Activated CD4-positive, alpha-beta T cell treated with anti-CD3 and anti-CD28 coated beads, Interleukin-2, amount 50 U/mL, for 1 hour (primary cell): ENCODE measurements around the gene ZC3H7A.
"Not testable (repeated sequence)": the region's sequence is repeated elsewhere in the genome, so short reads cannot be mapped to it uniquely, and the experiment has no call there.

Experiments
- DNase-seq: peaks from one replicate; pipeline ENCODE4 v3.0.0-alpha.2; 2020

The ZC3H7A gene

GRCh38 chr16:11799509-11800381 lies 2.7 kb upstream of the ZC3H7A start:
- DNase-seq, result peak; percentile 29

GRCh38 chr16:11799017-11799381 lies 1.9 kb upstream of the ZC3H7A start:
- no peak for DNase-seq

- no peak for DNase-seq
These were observed 870 bp upstream of the ZC3H7A start for GRCh38 chr16:11797957-11798299.

- peak; percentile 22 for DNase-seq
These were observed 562 bp downstream of the ZC3H7A start for GRCh38 chr16:11796227-11797165.

DNA sequence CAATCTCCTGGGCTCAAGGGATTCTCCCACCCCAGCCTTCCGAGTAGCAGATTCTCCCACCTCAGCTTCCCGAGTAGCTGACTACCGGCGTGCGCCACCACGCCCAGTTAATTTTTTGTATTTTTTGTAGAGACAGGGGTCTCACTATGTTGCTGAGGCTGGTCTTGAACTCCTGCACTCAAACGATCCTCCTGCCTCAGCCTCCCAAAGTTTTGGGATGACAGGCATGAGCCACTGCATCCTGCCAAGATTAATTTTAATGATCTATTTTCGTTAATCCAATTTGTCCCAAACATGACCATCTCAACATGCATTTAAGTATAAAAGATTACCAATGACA lies 1.2 kb downstream of the ZC3H7A start:
- no peak for DNase-seq

- DNase-seq, result no peak
These were observed 1.8 kb downstream of the ZC3H7A start for GRCh38 chr16:11794996-11795886.

- DNase-seq, result no peak
These were observed 2.6 kb downstream of the ZC3H7A start for GRCh38 chr16:11794447-11794846.

- DNase-seq, result no peak
These were observed 3.2 kb downstream of the ZC3H7A start for GRCh38 chr16:11793840-11794239.

DNA sequence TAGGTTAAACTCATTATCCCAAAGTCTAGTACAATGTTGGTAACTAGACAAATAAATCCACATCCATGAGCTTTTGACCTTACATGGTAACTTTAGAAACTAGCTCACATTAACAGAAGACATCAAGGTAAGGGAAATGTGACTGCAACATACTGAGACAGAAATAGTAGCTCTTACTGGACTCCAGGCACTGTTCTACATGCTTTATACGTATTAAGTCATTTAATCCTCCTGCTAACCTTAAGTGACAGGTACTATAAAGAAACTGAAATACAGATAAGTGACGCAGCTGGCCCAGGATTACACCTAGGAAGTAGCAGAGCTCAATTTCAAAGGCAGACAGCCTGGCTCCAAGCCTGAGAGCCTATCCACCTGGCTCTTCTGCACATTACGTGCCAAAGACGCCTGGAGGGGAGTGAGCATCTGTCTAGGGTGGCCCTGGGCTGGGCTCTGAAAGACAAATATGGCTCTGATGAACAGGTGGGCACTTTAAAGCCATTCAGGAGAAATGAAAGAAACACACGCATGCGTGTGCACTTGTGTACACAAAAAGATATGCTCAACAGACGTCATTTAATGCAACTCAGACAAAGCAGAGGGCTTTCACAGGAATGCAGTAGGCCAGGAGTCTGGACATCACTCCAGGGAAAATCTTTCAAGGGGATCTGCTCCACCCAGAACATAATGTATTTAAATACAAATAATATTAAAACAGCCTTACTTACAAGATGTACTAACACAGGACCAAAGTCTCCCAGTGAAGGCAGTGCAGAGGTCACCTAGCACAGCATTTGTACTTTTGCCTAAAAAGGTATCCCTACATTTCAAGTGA lies 4.4 kb downstream of the ZC3H7A start:
- no peak for DNase-seq

DNA sequence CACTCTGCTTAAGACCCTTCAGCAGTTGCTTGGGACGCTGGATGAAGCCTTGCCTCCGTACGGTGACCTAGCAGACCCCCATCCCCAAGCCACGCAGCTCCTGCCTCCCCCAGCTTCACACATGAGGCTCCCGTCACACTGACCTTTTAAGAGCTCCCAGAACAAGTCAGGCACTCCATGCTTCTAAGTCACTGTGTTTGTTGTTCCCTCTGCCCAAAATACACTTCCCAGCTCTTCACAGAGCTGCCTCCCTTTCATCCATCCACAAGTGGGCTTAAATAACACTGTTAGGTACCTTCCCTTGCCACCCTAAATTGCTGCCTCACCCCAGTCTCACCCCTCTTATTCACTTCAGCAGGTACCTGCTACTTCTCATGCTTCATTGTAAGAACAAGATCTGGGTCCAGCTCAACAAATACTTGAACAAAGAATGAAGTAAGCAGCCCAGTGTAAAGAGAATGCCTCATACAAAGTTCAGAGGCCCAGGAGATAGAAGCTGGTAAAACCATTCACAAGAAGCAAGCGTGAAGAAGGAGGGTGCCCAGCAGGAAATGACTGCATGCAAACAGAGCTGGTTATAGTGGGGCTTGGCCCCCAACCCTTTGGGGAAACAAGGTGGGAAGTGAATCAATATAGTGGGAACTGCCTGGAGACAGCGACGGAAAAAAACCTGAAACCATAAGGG lies 5.8 kb downstream of the ZC3H7A start:
- DNase-seq, result no peak

- no peak for DNase-seq
These were observed 8.1 kb downstream of the ZC3H7A start for GRCh38 chr16:11788914-11789313.

GRCh38 chr16:11784980-11785599 lies 12.0 kb downstream of the ZC3H7A start:
- DNase-seq, result not testable (repeated sequence)

GRCh38 chr16:11784381-11784780 lies 12.7 kb downstream of the ZC3H7A start:
- DNase-seq, result not testable (repeated sequence)

DNA sequence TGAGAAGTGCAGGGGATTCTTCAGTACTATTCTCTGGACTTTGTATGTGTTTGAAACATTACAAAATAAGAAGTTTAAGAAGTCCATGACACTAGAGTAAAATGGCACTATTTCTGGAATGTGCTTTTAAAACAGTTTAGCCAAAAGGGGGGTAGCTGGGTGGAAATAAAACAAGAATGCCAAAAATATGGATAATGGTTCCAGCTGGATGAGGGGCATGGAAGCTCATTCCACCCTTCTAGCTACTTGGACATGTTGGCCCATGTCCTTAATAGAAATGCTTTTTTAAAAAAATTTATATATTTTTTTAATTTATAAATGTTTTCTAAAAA lies 13.1 kb downstream of the ZC3H7A start:
- no peak for DNase-seq

DNA sequence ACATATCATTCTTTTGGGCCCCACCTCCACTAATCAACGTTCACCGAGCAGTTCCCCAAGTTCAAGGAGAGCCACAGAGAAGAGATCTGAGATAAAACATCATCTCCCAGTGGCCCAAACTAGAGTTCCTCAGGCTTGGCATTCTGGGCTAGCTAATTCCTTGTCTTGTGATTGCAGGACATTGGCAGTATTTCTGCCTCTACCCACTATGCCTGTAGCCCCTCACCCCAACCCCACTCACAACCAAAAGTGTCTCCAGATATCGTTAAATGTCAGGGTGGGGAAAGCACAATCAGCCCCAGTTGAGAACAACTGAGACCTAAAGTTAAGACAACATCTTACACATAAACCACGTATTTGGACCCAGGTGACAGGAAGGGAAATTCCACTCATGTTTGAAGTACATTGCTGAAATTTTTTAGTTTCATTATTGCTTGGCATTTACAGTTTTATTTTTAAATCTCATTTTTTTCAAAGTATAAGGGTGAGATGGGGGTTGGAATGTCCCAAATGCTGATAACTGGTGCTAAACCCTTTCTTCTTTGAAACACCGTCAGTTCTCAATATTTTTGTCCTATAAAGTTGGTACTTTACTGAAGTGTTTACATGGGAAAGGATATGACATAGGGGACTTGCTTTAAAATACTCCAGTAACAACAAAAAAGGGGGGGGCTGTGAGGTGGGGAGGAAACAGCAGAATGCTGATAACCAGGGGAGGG lies 13.6 kb downstream of the ZC3H7A start:
- DNase-seq, result peak; percentile 21

DNA sequence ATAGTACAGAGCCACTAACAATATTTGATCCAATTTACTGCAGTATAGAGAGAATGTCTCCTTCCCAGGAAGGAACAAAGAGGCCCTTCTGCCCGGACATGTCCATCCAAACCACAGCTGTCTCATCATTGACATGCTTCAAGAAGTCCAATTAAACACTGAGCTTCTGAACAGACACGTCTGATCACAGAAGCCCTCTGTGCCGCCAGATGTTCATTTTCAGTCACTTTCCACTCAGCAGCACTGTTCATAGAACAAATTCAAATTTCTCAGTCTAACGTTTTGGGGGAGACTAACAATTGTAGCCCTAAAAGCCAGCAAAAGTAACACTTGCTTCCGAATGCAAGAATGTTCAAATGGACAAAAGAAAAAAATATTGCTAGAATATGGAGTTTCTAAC lies 15.3 kb downstream of the ZC3H7A start:
- no peak for DNase-seq

DNA sequence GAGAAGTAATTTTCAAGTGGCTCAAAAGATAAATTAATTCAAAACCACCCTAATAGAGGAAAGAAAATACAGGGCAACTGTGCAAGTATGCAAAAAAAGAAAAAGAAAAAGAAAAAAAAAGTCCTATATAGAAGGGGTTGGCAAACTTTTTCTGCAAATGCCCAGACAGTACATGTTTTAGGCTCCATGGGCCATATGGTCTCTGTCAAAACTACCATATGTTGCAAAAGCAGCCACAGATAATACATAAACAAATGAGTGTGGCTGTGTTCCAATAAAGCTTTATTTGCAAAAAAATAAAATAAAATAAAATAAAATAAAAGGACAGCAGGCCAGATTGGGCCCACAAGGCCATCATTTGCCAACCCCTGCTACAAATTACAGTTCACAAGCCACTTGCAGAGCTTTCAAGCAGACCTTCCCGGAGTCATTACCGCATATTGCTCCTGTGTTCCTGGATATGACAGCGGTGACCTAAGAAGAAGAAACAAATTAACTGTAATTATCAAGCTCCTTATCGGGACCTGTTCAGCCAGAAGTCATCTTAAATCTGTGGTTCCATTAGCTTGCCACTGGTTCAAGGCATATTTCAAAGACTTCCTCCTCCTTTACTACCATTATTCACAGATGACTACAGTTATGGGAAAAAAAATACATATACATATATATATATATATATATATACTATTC lies 15.9 kb downstream of the ZC3H7A start:
- no peak for DNase-seq

- DNase-seq, result no peak
These were observed 18.0 kb downstream of the ZC3H7A start for GRCh38 chr16:11779074-11779473.

DNA sequence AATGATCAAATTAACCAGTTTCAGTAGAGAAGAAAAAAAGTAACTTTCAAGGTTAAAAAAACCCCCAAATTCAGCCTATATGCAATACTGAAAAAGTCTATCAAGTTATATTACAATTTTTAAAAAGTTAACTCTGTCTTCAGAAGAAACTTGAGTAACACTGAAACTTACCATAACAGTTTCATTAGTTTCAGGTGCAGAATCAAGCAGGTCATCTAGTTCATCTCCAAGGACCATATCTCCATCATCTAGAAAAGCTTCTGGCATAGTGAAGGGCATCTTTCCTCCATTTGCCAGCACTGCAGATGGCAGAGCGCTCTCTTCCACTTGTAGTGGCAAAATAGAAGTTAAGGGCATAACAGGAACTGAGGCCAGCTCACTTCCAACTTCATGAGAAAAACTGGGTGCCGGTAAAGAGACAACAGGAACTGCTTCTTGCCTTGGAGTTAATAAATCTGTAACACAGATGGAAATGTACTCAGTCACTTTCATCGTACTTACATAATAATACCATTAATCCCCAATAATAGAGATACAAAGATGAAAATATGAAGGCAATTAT lies 22.9 kb downstream of the ZC3H7A start:
- no peak for DNase-seq

DNA sequence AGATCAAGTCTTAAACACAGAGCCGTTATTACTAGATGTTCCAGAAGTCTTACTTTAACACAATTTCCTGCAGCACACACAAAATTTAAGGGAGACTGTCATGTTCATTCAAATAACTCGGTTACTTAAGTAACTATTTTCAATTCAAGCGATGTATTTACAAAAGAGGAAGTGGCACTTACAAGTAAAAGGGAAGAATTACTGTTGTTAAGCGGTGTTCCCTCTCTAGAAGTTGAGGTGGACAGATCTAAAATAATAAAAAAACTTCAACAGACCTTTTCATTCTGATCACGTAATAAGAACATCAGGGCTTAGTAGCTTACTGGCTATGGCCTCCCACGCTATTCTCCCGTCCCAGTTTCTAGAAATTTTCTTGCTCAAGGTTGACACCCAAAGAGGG lies 28.2 kb downstream of the ZC3H7A start:
- DNase-seq, result no peak
